ENCODE measurements around the gene QPRT. TPM values are rescaled to one million over a fixed set of nuclear protein-coding genes. Genes with fewer than 3 reads are reported as not detected.

Gene QPRT
- total and polyA plus RNA-seq, 2 of the 13 experiments (the other 11 are each of a cell fraction or from before 2014, with no cell fraction given), result 130 to 218 TPM

- TF ChIP-seq ZNF770 (CRISPR knock-in tag; IDR thresholded peaks at IDR 0.05) (no peak), ZNF607 (CRISPR knock-in tag; IDR thresholded peaks at IDR 0.05; ENCODE audit: borderline replicate concordance) (no peak), ZNF513 (CRISPR knock-in tag; conservative IDR thresholded peaks at IDR 0.05) (no peak), RFX1 (IDR thresholded peaks at IDR 0.05) (no peak), ZNF225 (CRISPR knock-in tag; IDR thresholded peaks at IDR 0.05) (no peak), MXI1 (IDR thresholded peaks at IDR 0.05; ENCODE audit: borderline replicate concordance, low read depth, low read length) (0 out of 3 replicates have a peak, but pooled peaks have one; percentile 20), MIER2 (CRISPR knock-in tag; IDR thresholded peaks at IDR 0.05) (no peak), ZNF547 (CRISPR knock-in tag; IDR thresholded peaks at IDR 0.05) (no peak), PATZ1 (CRISPR knock-in tag; IDR thresholded peaks at IDR 0.05) (0 out of 2 replicates have a peak, but pooled peaks have one; percentile 13), MEIS2 (CRISPR knock-in tag; IDR thresholded peaks at IDR 0.05) (no peak), LCORL (IDR thresholded peaks at IDR 0.05) (no peak), LCORL (CRISPR knock-in tag; IDR thresholded peaks at IDR 0.05) (no peak), E2F5 (CRISPR knock-in tag; conservative IDR thresholded peaks at IDR 0.05) (no peak), ZNF597 (CRISPR knock-in tag; IDR thresholded peaks at IDR 0.05) (no peak), NFYC (CRISPR knock-in tag; IDR thresholded peaks at IDR 0.05) (no peak), KLF12 (CRISPR knock-in tag; IDR thresholded peaks at IDR 0.05; ENCODE audit: borderline replicate concordance) (no peak), ZNF10 (CRISPR knock-in tag; IDR thresholded peaks at IDR 0.05; ENCODE audit: borderline replicate concordance, low read depth) (no peak), IRF2 (CRISPR knock-in tag; IDR thresholded peaks at IDR 0.05) (0 out of 2 replicates have a peak, but pooled peaks have one; percentile 42), ZNF326 (CRISPR knock-in tag; IDR thresholded peaks at IDR 0.05; ENCODE audit: borderline replicate concordance) (no peak), DR1 (CRISPR knock-in tag; IDR thresholded peaks at IDR 0.05) (no peak), ZFP90 (CRISPR knock-in tag; IDR thresholded peaks at IDR 0.05; ENCODE audit: borderline replicate concordance) (peak; percentile 99)
Measured at GRCh38 chr16:29700253-29700987, 21.4 kb downstream of the QPRT start (continued).
